Mammary epithelial cell (primary cell): ENCODE results near the gene CACNA2D1.

Source experiments
- EZH2 ChIP-seq: IDR thresholded peaks from 2 replicates; pipeline ENCODE4 v1.6.1; 2012; ENCODE audit warnings: low read length, inconsistent platforms, borderline replicate concordance
- TF ChIP-seq, protein P1 (sequence below), 2 donors: IDR thresholded peaks in 1 of 2; conservative IDR thresholded peaks in 1 of 2; 2 replicates each; pipeline ENCODE4 v1.5.1; 2011 to 2012; ENCODE audit warnings: inconsistent platforms in 2 of 2, low read length in 2 of 2, mild to moderate bottlenecking in 2 of 2, control low read depth in 1 of 2, low read depth in 1 of 2; ENCODE audit not compliant: insufficient read depth in 1 of 2; ENCODE audit errors: extremely low read depth in 1 of 2

- TF ChIP-seq, protein P1, sequence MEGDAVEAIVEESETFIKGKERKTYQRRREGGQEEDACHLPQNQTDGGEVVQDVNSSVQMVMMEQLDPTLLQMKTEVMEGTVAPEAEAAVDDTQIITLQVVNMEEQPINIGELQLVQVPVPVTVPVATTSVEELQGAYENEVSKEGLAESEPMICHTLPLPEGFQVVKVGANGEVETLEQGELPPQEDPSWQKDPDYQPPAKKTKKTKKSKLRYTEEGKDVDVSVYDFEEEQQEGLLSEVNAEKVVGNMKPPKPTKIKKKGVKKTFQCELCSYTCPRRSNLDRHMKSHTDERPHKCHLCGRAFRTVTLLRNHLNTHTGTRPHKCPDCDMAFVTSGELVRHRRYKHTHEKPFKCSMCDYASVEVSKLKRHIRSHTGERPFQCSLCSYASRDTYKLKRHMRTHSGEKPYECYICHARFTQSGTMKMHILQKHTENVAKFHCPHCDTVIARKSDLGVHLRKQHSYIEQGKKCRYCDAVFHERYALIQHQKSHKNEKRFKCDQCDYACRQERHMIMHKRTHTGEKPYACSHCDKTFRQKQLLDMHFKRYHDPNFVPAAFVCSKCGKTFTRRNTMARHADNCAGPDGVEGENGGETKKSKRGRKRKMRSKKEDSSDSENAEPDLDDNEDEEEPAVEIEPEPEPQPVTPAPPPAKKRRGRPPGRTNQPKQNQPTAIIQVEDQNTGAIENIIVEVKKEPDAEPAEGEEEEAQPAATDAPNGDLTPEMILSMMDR (conservative IDR thresholded peaks at IDR 0.05 in 1 of 2, IDR thresholded peaks at IDR 0.05 in 1 of 2; ENCODE audit: extremely low read depth in 1 of 2, insufficient read depth in 1 of 2, low read depth in 1 of 2, low read length in 2 of 2) = no peak
- TF ChIP-seq EZH2 = no peak
Observed at GRCh38 chr7:82188636-82189035, 254.9 kb downstream of the CACNA2D1 start.
